HG03575 (cell line): Measurements from ENCODE around the gene RNF149.

ENCODE experiments used
- ATAC-seq: cut with Tn5 transposase; IDR thresholded peaks from one replicate; pipeline ENCODE4 v1.9.1; 2021; ENCODE audit not compliant: unreplicated experiment, insufficient number of reproducible peaks, low FRiP score; ENCODE audit errors: extremely low read depth

The RNF149 gene

DNA sequence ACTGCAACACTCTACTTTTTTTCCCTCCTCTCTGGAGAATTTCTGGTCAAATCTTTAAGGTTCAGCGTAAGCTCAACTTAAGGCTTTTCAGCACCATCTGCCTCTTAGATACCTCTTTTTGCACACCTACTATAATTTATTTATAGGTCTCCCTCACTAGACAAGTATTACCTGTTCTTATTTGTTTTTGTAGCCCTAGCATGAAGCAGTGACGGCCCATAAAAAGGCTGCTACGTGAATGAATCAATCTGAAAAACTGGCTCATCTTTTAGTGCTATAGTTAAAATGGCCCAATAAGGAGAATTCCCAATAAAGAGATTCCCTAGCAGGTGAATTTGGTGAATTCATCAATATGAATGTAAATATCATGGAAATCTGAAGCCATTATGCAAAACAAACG lies 6.5 kb downstream of the RNF149 start:
- ATAC-seq: no peak

DNA sequence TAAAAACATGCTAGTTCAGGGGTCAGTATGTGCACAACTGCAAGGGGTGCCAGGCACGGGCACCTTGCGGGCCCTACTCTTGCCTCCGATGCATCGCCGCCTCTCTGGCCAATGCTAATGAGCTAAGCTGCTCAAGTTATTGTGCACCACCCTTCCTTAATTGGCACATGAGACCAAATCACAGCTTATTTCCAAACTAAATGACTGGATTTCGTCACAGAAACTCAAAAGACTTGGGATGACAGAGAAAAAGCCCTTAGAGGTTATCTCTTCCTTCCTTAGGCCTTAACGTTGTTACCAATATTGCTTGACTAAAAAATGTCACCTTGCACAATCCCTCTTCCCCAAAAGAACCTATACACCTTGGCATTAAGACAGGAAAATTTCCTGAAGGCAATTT lies 7.7 kb downstream of the RNF149 start:
- no peak for ATAC-seq

DNA sequence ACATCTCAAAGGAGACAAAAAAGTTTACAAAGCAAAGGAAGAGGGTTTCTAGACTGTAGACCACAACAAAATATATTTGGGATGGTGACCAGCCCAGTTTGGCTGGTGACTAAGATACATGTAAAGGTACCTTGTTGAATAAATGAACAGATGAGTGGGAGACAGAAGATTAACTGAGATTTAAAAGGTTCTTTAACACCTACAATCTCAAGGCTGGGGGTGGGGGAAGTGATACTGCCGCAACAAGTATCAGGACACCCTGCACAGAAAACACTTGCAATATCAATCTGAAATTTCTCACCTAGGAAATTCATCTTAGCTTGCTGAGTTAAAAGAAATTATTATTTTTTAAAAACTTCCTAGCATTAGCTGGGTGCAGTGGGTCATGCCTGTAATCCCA lies 8.3 kb downstream of the RNF149 start:
- ATAC-seq: no peak

DNA sequence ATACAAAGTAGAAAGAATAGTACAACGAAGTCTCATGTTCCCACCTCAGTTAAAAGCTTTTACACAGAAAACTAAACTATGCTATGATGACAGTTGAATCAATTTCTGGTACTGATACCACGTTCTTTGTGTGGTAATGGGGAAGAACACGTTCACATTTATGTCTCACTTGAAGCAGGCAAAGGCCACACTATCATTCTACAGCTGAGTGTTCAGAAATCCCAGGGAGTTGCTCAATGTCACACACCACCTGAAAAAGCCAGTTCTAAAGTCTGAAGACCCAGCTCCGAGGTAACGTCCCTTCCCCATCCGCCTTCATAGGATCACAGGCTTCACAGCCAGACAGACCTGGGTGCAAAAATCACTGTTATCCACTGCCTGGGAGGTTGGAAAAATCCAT lies 8.9 kb downstream of the RNF149 start:
- no peak for ATAC-seq

DNA sequence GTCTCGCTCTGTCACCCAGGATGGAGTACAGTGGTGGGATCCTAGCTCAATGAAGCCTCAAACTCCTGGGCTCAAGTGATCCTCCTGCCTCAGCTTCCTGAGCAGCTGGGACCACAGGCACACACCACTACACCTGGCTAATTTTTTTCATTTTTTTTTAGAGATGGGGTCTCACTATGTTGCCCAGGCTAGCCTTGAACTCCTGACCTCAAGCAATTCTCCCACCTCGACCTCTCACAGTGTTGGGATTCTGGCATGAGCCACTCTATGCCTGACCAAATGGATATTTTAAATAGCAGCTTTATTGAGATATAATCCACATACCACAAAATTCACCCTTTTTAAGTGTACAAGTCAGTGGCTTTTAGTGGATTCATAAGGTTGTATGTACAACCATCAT lies 11.1 kb downstream of the RNF149 start:
- ATAC-seq: no peak

DNA sequence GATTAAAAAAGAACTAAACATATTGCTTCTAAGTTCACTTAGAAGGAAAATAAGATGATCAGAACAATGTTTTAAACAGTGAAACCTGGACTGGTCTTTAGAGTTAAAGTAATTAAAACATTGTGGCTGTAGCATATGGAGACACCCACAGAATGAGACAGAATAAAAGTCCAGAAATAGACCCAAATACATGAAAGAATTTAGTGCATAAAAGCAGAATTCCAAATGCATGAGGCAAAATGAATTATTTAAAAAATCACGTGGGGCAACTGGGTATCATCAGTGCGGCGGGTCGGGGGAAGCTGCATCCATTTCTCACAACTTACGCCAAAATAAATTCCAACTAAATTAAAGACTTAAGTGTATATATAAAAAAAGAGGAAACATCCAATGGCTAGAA lies 12.1 kb downstream of the RNF149 start:
- no peak for ATAC-seq

DNA sequence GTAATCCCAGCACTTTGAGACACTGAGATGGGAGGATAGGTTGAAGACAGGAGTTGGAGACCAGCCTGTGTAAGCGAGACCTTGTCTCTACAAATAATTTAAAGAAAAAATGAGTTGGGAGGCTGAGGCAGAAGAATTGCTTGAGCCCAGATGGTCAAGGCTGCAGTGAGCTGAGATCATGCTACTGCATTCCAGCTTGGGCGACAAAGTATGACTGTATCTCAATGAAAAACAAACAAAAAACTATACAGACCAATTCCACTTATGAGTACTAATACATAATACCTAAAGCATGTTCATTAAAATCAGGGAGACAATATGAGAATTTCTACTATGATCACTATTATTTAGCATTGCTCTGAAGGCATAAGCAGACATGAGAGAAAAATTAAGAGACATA lies 12.6 kb downstream of the RNF149 start:
- no peak for ATAC-seq

DNA sequence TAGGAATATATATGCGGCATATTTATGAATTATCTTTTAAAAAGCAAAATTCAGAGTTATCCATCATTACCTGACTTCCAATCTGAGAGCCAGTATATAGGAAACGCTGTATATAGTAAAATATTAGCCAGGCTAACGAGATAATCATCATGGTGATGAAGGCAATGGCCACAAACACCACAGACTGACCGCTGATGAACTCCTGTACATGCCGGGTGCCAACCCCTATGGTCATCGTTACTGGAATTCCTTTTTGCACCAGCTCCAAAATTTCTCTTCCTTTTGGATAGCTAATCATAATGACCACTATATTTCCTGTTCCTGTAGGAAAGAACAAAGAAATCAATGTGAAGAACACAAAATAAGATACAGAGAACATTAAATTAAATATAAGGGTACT lies 13.6 kb downstream of the RNF149 start:
- no peak for ATAC-seq

DNA sequence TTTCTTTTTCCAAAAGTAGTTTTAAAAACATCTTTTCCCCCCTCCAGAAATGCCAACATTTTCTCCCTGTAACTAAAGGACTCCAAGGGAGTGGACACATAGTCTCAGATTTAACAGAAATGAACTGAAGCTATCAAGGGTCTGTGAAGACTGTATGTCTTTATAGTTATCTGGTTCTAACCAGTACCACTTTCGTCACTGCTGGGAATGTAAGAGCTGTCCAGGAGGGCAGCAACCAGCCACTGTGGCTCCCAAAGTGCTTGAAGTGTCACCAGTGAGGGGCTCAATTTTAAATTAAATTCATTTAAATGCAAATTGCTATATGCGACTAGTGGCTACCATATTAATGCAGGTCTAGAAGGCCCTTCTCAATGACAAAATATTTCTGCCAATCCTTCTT lies 15.0 kb downstream of the RNF149 start:
- no peak for ATAC-seq

DNA sequence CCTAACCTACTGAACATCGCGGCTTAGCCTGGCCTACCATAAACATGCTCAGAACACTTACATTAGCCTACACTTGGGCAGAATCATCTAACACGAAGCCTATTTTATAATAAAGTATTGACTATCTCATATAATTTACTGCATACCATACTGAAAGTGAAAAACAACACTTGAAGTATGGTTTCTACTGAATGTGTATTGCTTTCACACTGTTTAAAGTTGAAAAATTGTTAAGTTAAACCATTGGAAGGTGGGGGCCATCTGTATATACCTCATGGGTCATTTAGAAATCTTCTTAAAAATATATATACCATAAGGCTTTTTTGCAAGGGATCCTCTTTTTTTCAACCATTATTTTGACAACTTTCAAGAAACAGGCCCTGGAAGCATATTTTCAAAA lies 16.5 kb downstream of the RNF149 start:
- no peak for ATAC-seq

DNA sequence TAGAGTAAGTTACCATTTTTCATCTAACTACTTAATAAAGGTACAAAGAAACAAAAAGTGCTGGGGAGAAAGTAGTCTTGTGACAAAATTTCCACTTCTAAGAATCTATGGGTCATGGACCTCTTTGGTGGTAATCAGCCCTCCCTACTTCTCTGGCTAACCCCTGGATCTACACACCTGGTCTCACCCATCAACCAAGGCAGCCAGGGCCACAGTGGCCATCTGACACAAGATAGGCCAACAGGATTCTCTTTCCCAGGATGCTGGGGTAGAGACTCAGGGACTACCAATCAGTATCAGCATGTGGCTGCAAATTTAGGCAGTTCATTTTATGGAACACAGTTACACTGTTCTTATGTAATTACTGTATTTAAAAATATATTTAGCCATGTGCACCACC lies 17.8 kb downstream of the RNF149 start:
- no peak for ATAC-seq

DNA sequence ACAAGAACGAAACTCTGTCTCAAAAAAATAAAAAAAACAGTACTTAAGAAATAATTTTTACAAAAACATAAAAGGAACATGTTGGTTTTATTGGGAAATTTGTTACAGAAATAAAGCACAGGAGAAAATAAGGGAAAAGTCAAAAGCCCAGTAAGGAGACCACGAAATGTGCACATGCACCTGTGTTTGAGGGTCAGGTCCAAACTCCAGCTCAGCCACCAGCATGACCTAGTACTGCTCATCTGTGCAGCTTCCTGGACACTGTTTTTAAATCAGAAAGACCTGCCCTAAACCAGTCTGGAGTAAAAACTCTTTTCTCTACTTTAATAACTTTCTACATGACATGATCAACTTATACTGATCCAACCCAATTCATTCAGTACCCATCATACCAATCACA lies 21.2 kb downstream of the RNF149 start:
- no peak for ATAC-seq

DNA sequence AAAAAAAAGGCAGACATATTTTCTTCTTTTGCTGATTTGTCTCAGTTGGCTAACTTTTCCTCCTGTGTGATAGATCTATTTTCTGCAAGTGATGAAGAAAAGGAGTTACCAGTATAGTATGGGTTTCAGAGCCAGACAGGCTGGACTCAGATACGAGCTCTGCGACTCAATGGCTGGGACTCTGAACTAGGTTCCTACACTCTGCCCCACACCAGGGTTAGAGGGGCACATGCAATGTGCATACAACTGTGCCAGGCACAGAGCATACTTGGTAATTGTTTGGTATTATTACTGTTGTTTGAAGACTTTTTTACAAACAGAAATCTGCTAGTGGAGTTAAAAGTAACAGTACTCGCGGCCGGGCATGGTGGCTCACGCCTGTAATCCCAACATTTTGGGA lies 21.8 kb downstream of the RNF149 start:
- ATAC-seq: no peak

DNA sequence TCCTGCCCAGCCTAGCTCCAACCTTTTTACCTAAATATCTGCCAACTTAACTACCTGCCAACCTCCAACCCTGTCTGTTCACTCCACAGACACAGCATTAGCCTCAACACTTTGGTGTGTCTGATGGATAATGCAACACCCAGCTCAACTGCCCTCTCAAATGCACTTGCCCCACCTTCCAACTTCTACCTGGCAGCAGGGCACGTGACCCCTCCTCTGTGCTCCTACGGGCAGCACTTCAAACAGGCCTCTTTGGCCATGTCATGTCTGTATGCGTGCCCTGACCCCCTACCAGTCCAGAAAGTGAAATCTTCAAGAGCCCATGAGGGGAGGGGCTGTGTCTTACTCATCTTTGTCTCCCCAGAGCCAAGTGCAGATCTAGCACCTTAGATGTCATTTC lies 25.5 kb downstream of the RNF149 start:
- no peak for ATAC-seq

DNA sequence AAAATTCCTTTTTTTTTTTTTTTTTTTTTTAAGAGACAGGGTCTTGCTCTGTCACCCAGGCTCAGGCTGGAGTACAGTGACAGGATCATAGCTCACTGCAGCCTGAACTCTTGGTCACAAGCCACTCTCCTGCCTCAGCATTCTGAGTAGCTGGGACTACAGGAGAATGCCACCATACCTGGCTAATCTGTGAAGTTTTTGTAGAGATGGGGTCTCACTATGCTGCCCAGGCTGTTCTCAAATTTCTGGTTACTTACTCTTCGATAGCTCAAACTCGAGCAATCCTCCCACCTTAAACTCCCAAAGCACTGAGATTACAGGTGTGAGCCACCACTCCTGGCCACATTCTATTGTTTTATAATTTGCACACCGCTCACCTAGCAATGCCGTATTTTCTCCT lies 27.0 kb downstream of the RNF149 start:
- ATAC-seq: no peak

DNA sequence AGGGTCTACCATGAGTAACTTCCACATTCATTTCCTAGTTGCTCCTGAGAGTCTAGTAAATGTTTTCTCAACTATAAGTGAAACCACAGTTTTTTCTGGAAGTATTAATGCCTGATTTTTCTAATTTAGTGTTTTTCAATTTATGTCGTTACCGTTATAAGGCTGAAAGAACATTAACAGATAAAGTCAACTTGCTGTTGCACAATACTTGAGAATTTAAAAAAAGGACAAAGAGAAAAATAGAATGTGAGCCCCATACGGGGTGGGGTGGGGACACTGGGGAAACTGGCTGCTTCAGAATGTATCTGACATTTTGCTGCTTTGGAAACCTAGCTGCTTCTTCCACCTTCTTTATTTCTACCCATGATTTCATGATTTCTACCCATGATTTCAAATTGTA lies 29.6 kb downstream of the RNF149 start:
- no peak for ATAC-seq

DNA sequence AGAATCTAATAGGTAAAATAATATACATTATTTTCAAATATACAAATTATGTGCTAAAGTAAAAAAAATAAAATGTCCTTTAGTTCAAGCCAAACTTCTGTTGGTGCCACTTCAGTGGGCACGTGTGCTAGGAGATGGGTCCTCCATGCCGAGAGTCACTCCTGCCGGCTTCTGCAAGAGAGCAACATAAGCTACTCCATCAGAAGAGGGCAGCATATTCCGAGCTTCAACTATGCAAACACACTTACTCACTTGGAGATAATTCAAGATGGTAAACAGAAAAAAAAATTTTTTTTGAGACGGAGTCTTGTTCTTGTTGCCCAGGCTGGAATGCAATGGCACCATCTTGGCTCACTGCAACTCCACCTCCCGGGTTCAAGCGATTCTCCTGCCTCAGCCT lies 31.4 kb downstream of the RNF149 start:
- no peak for ATAC-seq

DNA sequence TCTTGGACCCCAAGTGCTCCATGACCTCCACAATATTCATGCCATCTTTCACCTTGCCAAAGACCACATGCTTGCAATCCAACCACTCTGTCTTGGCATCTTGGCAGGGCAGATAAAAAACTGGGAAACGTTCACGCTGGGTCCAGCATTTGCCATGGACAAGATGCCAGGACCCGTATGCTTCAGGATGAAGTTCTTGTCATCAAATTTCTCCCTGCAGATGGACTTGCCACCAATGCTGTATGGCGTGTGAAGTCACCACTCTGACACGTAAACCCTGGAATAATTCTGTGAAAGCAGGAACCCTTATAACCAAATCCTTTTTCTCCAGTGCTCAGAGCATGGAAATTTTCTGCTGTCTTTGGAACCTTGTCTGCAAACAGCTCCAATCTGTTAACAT lies 34.4 kb downstream of the RNF149 start:
- ATAC-seq: no peak

DNA sequence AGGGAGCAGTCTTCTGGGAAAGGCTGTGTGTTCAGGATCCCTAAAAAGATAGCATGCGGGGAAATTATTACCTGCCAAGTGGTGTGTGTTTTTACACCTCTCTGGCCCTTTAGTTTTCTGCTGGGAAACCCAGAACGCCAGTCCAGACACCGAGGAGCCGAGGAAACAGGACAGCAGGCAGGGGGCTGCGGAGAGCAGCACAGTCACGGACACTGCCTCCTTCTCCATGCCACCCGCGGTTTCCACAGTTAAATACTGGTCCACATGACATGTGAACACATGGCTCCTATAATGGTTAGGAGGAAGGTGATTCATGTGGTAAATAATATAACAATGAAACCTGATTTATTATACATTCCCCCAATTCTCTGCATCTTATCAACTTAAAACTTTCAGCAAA lies 35.4 kb downstream of the RNF149 start:
- no peak for ATAC-seq

DNA sequence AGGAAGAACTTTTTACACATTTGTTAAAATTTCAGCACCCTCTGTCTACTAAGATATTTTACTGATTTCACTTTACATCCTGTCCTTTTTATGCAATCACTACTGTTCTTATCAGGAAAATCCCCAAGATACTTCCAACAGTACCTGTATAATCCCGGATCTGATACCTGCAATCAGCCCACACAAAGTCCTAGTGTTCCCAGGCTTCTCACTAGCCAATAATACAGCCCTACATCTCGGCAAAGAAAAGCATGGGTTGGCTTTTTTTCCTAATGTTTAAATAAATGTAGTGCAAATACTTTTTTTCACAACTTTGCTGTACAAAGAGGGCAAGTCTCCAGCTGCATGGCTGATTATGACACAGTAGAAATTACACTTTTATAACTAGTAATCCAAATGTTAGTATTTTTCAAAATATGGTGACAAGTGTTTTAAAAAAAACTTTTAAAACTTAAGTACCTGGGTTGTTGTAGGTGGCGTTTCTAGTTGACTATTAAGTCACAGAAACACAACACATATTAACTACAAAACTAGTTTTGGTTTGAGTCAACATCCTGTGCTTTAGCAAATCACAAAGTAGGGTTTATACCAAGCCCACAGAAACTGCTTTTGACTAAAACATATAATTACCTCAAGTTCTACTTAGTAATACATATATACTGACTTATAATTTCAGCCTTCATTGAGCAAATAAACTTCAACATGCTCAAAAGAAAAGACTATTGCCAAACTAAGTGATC lies 36.3 kb downstream of the RNF149 start:
- peak; percentile 86 for ATAC-seq

DNA sequence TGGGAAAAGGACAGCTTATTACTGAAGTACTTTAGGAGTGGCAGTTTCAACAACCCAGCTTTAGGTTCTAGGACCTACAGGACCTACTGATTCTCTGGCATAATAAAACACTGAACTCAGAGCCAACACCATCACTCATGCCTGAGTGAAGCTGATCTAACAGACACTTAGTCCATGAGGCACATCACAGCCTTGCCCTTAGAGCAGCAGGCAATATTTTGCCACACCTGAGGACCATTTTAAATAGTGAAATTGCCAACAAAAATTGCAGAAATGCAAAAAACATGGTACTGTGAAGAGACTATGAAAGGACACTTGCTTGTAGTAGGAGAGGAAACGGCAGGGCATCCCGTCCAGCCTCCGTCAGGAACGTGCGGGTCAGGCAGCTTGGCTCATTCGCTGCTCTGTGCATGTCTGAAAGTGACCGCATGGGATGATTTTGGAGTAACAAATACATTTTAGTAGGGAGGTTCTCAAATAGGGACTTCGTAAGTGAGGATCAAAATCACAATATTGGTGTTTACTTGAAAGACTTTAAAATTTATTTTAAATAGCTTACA lies 37.7 kb downstream of the RNF149 start:
- ATAC-seq: no peak
